CD4-positive, alpha-beta T cell (primary cell): Measurements from ENCODE around the gene TSPYL4. TPM values are rescaled to one million over a fixed set of nuclear protein-coding genes. Genes with fewer than 3 reads are reported as not detected.

Source experiments
- ATAC-seq: fragments of 200-7000 bp; cut with Tn5 transposase; one replicate; pipeline ENCODE4 v1.10.0; 2022; ENCODE audit warnings: mild to moderate bottlenecking; ENCODE audit not compliant: poor library complexity
- CTCF ChIA-PET: fragments of 350-600 bp; sonication (Branson Sonifier 250); formaldehyde crosslinking; loops from one replicate; lab custom pipeline; 2021; ENCODE audit warnings: antibody characterized with exemption, inconsistent platforms; lab: Charles Lee
- POLR2A ChIA-PET: fragments of 350-600 bp; sonication (Branson Sonifier 250); formaldehyde crosslinking; loops from one replicate; lab custom pipeline; 2021; ENCODE audit warnings: antibody characterized with exemption, inconsistent platforms; lab: Charles Lee
- DNase-seq, 14 experiments: peaks; one replicate each; pipeline ENCODE4 v3.0.0-alpha.2; 2013 to 2020; ENCODE audit warnings: mixed read lengths in 2 of 14
- H3K27ac ChIP-seq, 2 donors: one replicate each; pipeline versions ENCODE4 v1.5.1 to v1.7.0; 2013; ENCODE audit warnings: low read length in 2 of 2, low read depth in 1 of 2, mild to moderate bottlenecking in 1 of 2
- H3K27me3 ChIP-seq, 2 experiments: 1 replicate in 1 of 2; 2 replicates in 1 of 2; pipeline versions ENCODE4 v1.6.1 to v1.7.0; 2013; ENCODE audit warnings: low read length in 2 of 2, control low read depth in 1 of 2, mild to moderate bottlenecking in 1 of 2, moderate library complexity in 1 of 2; ENCODE audit not compliant: insufficient read depth in 2 of 2, control insufficient read depth in 1 of 2
- H3K36me3 ChIP-seq: one replicate; pipeline ENCODE4 v1.6.1; 2013; ENCODE audit warnings: low read length, control low read depth; ENCODE audit not compliant: insufficient read depth
- H3K4me1 ChIP-seq: one replicate; pipeline ENCODE4 v1.6.1; 2013; ENCODE audit warnings: low read length, control low read depth; ENCODE audit not compliant: insufficient read depth
- H3K4me3 ChIP-seq: one replicate; pipeline ENCODE4 v1.5.1; 2013; ENCODE audit warnings: mild to moderate bottlenecking, low read length, moderate library complexity
- H3K9me3 ChIP-seq, 2 experiments: 1 replicate in 1 of 2; 2 replicates in 1 of 2; pipeline versions ENCODE4 v1.6.1 to v1.7.0; 2013; ENCODE audit warnings: low read length in 2 of 2, mild to moderate bottlenecking in 2 of 2, control low read depth in 1 of 2, moderate library complexity in 1 of 2; ENCODE audit not compliant: control insufficient read depth in 1 of 2, insufficient read depth in 1 of 2
- H3K27ac Mint-ChIP-seq: one replicate; pipeline ENCODE4 v1.8.0; 2020; ENCODE audit warnings: mixed read lengths
- H3K27me3 Mint-ChIP-seq: one replicate; pipeline ENCODE4 v1.8.0; 2021; ENCODE audit warnings: mixed read lengths
- H3K36me3 Mint-ChIP-seq: one replicate; pipeline ENCODE4 v1.8.0; 2021; ENCODE audit warnings: low read depth, mixed read lengths
- H3K4me1 Mint-ChIP-seq: one replicate; pipeline ENCODE4 v1.8.0; 2021; ENCODE audit warnings: low read depth, mixed read lengths
- H3K4me3 Mint-ChIP-seq: one replicate; pipeline ENCODE4 v1.8.0; 2020; ENCODE audit warnings: mild to moderate bottlenecking, mixed read lengths
- H3K9me3 Mint-ChIP-seq: one replicate; pipeline ENCODE4 v1.8.0; 2020; ENCODE audit warnings: mixed read lengths
- CTCF ChIP-seq: fragments of 200-600 bp; IDR thresholded peaks from one replicate; pipeline ENCODE4 v1.8.0; 2022; ENCODE audit warnings: antibody characterized with exemption, mild to moderate bottlenecking
- intact Hi-C, 2 experiments: fragments of 100-400 bp; cut with DNase I in 1 of 2; cut with micrococcal nuclease in 1 of 2; formaldehyde crosslinking; loops; one replicate each; pipeline versions ENCODE4 v1.15.1 to v1.9.0; 2023 to 2025; cut with DNase I, micrococcal nuclease
- total RNA-seq, 174 experiments: library from RNA in 2 of 174; stranded (reverse) in 2 of 174; gene quantifications; one replicate each; pipeline ENCODE4 v1.2.3 and lab custom pipeline; 2021 to 2026

Gene TSPYL4
- total RNA-seq, 2 experiments from 2014 or later: 35.9 to 37.7 TPM

- Histone ChIP-seq H3K4me3 (no peak overlapping the region), H3K4me1 (no peaks in the 10 kb centered on the region), H3K27me3 (no peaks in the 10 kb centered on the region), H3K9me3 (no peaks in the 10 kb centered on the region), H3K27ac (no peak overlapping the region), H3K36me3 (no peaks in the 10 kb centered on the region)
- H3K27me3 Mint-ChIP-seq: no peaks in the 10 kb centered on the region
- H3K4me3 Mint-ChIP-seq: no peak overlapping the region
- no peak for ATAC-seq
- intact Hi-C loops: no loop called here
- CTCF ChIA-PET: interaction anchor here (1.2 kb wide), 1 partner anchor 21 kb away, joined by 3 read pairs; no protein-coding TSS in a partner anchor
- H3K9me3 Mint-ChIP-seq: no peaks in the 10 kb centered on the region
- TF ChIP-seq CTCF: no peak
- H3K27ac Mint-ChIP-seq: no peak overlapping the region
- no peak for DNase-seq
- no peaks in the 10 kb centered on the region for H3K36me3 Mint-ChIP-seq
- peaks cover 3% of the 10 kb centered on the region for H3K4me1 Mint-ChIP-seq
- POLR2A ChIA-PET: no interaction called here
Measured at GRCh38 chr6:116205281-116205680, 48.6 kb downstream of the TSPYL4 start.

- no peak overlapping the region for H3K27ac ChIP-seq
- no peak overlapping the region for H3K4me3 ChIP-seq
- no peak overlapping the region for H3K27ac Mint-ChIP-seq
- H3K9me3 Mint-ChIP-seq: no peaks in the 10 kb centered on the region
- no peaks in the 10 kb centered on the region for H3K4me1 ChIP-seq
- CTCF ChIA-PET: interaction anchor here (0.6 kb wide), 1 partner anchor 46 kb away, joined by 3 read pairs; no protein-coding TSS in a partner anchor
- intact Hi-C loops: no loop called here
- DNase-seq: no peak
- POLR2A ChIA-PET: no interaction called here
- no peak for ATAC-seq
- H3K36me3 ChIP-seq: peaks cover 6% of the 10 kb centered on the region
- H3K27me3 Mint-ChIP-seq: no peaks in the 10 kb centered on the region
- H3K4me3 Mint-ChIP-seq: no peak overlapping the region
- H3K27me3 ChIP-seq: no peaks in the 10 kb centered on the region
- no peak for TF ChIP-seq CTCF
- H3K4me1 Mint-ChIP-seq: peaks cover 3% of the 10 kb centered on the region
- no peaks in the 10 kb centered on the region for H3K9me3 ChIP-seq
- peaks cover 9% of the 10 kb centered on the region for H3K36me3 Mint-ChIP-seq
Measured at GRCh38 chr6:116201538-116201937, 52.3 kb downstream of the TSPYL4 start.

- Mint-ChIP-seq H3K4me1 (peaks cover 3% of the 10 kb centered on the region), H3K4me3 (no peak overlapping the region), H3K27me3 (no peaks in the 10 kb centered on the region), H3K27ac (no peak overlapping the region), H3K36me3 (peaks cover 13% of the 10 kb centered on the region), H3K9me3 (no peaks in the 10 kb centered on the region)
- Histone ChIP-seq H3K36me3 (peaks cover 6% of the 10 kb centered on the region), H3K9me3 (no peaks in the 10 kb centered on the region), H3K27ac (no peak overlapping the region), H3K4me3 (no peak overlapping the region), H3K27me3 (no peaks in the 10 kb centered on the region), H3K4me1 (no peaks in the 10 kb centered on the region)
- CTCF ChIA-PET: no interaction called here
- TF ChIP-seq CTCF: no peak
- DNase-seq: no peak
- ATAC-seq: no peak
- intact Hi-C loops: no loop called here
- POLR2A ChIA-PET: no interaction called here
Measured at GRCh38 chr6:116200619-116201249, 53.1 kb downstream of the TSPYL4 start.

Other genes with a start within 250 kb of the TSPYL4 start
- gene FRK, start 193.2 kb downstream of the TSPYL4 start, total RNA-seq: not detected
- 10 to 100 TPM; 24.2 to 27.2 TPM for gene NT5DC1, start 153.2 kb downstream of the TSPYL4 start, total RNA-seq
- not detected for gene COL10A1, start 127.9 kb downstream of the TSPYL4 start, total RNA-seq
- gene TSPYL1, start 25.9 kb upstream of the TSPYL4 start, total RNA-seq: 100 to 1,000 TPM; 225 to 226 TPM
- 1 to 10 TPM; 7.5 to 8.0 TPM for gene DSE, start 116.9 kb upstream of the TSPYL4 start, total RNA-seq
- gene CALHM6, start 207.3 kb upstream of the TSPYL4 start, total RNA-seq: 1 to 10 TPM; 3.0 to 3.1 TPM